ENCODE measurements around the gene DDC. TPM values are rescaled to one million over a fixed set of nuclear protein-coding genes. Genes with fewer than 3 reads are reported as not detected.
"Not testable (repeated sequence)": the region's sequence is repeated elsewhere in the genome, so short reads cannot be mapped to it uniquely, and the experiment has no call there.

Gene DDC
- total RNA-seq, 4 donors from 2014 or later = 0.24 to 1.3 TPM; not detected in 2

- Histone ChIP-seq H3K36me3 (no peaks in the 10 kb centered on the region), H3K9me3 (no peaks in the 10 kb centered on the region), H3K4me3 (no peak overlapping the region), H3K4me1 (no peaks in the 10 kb centered on the region), H3K27ac (no peak overlapping the region), H3K27me3 (no peaks in the 10 kb centered on the region)
- in situ Hi-C loops (cut with MboI; ENCODE audit: low sequenced_read_pairs in 4 of 4) = no loop called here
- TF ChIP-seq CTCF (IDR thresholded peaks at IDR 0.05 in 4 of 5, conservative IDR thresholded peaks at IDR 0.05 in 1 of 5) (no peak), POLR2A (IDR thresholded peaks at IDR 0.05) (no peak)
- intact Hi-C loops (cut with DNase I; ENCODE audit: low total_unique reads) = no loop called here
- DNase-seq (no peak), ATAC-seq (no peak)
Measured at GRCh38 chr7:50529093-50529862, 35.9 kb downstream of the DDC start.

- Histone ChIP-seq H3K27ac (no peak overlapping the region), H3K4me1 (no peaks in the 10 kb centered on the region), H3K36me3 (no peaks in the 10 kb centered on the region), H3K27me3 (no peaks in the 10 kb centered on the region), H3K9me3 (no peaks in the 10 kb centered on the region), H3K4me3 (no peak overlapping the region)
- TF ChIP-seq CTCF (IDR thresholded peaks at IDR 0.05 in 4 of 5, conservative IDR thresholded peaks at IDR 0.05 in 1 of 5) (no peak), POLR2A (IDR thresholded peaks at IDR 0.05) (no peak)
- intact Hi-C loops (cut with DNase I; ENCODE audit: low total_unique reads) = no loop called here
- no peak for DNase-seq
- in situ Hi-C loops (cut with MboI; ENCODE audit: low sequenced_read_pairs in 4 of 4) = no loop called here
- ATAC-seq = no peak
Measured at GRCh38 chr7:50528266-50529092, 36.7 kb downstream of the DDC start.

GRCh38 chr7:50519350-50519749 is 45.9 kb downstream of the DDC start:
- intact Hi-C loops (cut with DNase I; ENCODE audit: low total_unique reads); in situ Hi-C loops (cut with MboI; ENCODE audit: low sequenced_read_pairs in 4 of 4); ATAC-seq; H3K27me3 ChIP-seq; DNase-seq; H3K27ac ChIP-seq; H3K36me3 ChIP-seq; H3K4me3 ChIP-seq; H3K9me3 ChIP-seq; H3K4me1 ChIP-seq: not testable (repeated sequence)

- no peaks in the 10 kb centered on the region for H3K27me3 ChIP-seq
- TF ChIP-seq CTCF (IDR thresholded peaks at IDR 0.05 in 4 of 5, conservative IDR thresholded peaks at IDR 0.05 in 1 of 5) (no peak), POLR2A (IDR thresholded peaks at IDR 0.05) (no peak)
- H3K9me3 ChIP-seq = no peaks in the 10 kb centered on the region
- no peaks in the 10 kb centered on the region for H3K36me3 ChIP-seq
- no peak overlapping the region for H3K4me3 ChIP-seq
- no peak for DNase-seq
- no peak for ATAC-seq
- in situ Hi-C loops (cut with MboI; ENCODE audit: low sequenced_read_pairs in 4 of 4) (no loop called here), intact Hi-C loops (cut with DNase I; ENCODE audit: low total_unique reads) (no loop called here)
- H3K4me1 ChIP-seq = peaks cover 15 to 16% of the 10 kb centered on the region in 2 donors
- no peak overlapping the region for H3K27ac ChIP-seq
Measured at GRCh38 chr7:50513166-50513871, 51.9 kb downstream of the DDC start.

GRCh38 chr7:50512384-50512783 is 52.8 kb downstream of the DDC start:
- in situ Hi-C loops (cut with MboI; ENCODE audit: low sequenced_read_pairs in 4 of 4) = no loop called here
- intact Hi-C loops (cut with DNase I; ENCODE audit: low total_unique reads) = loop anchor here (1.0 kb wide), 1 partner anchor 42 kb away; no protein-coding TSS in a partner anchor
- H3K4me1 ChIP-seq = peaks cover 23 to 25% of the 10 kb centered on the region in 2 donors
- H3K27ac ChIP-seq = no peak overlapping the region
- ATAC-seq (no peak), DNase-seq (no peak)
- no peaks in the 10 kb centered on the region for H3K36me3 ChIP-seq
- no peak for TF ChIP-seq POLR2A (IDR thresholded peaks at IDR 0.05)
- no peak for TF ChIP-seq CTCF (IDR thresholded peaks at IDR 0.05 in 4 of 5, conservative IDR thresholded peaks at IDR 0.05 in 1 of 5)
- H3K9me3 ChIP-seq = no peaks in the 10 kb centered on the region
- H3K4me3 ChIP-seq = no peak overlapping the region
- no peaks in the 10 kb centered on the region for H3K27me3 ChIP-seq
